ENCODE results near the gene NAPA.

NAPA gene

DNA sequence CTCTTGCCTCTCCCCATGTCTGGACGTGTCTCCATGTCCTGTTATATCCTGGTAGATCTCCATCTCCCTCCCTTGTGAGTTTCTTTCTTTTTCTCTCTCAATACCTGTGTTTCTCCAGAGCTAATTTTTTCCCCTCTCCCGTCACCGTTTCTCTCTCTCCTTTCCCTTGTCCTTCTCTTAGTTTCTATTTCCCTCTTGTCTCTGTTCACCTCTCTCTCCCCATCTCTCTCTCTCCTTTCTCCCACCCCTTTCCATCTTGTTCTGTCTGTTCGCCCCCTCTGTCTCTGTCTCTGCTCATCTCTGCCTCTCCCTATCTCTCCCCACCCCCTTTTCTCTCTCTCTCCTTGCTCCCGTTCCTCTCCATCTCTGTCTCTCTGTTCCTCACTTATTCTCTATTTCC is 56.2 kb downstream of the NAPA start:
- no peak for DNase-seq (ENCODE audit: low read depth)

DNA sequence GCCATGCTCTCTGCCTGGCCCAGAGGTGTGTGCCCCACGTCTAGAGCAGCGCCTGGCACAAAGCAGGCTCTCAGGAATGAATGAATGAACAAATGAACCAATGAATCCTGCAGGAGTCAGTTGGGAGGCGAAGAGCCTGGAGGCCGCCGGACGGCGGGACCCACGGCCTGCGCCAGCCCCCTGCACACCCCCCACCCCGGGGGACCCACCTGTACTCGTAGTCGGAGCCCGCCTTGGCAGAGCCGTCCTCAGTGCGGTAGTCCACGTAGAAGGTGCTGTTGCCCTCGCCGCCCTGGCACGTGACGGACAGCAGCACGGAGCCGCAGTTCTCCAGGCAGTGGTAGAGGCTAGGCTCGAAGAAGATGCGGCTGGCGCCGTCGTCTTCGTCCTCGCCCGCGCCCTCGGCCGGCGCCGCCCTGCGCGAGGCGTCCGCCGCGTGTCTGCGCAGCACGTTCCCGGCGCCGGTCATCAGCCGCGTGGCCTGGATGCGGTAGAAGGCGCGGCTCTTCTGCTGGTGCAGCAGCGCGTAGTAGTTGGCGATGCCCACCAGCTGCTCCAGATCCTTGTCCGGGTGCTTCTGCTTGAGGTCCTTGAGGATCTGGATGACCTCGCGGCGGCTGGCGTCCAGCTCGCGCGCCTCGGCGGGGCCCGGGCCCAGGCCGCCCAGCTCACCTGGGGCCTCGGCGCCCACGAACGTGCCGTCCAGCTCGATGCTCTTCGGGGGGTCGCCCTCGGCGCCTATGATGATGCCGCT is 58.0 kb downstream of the NAPA start:
- DNase-seq (ENCODE audit: low read depth), result no peak

DNA sequence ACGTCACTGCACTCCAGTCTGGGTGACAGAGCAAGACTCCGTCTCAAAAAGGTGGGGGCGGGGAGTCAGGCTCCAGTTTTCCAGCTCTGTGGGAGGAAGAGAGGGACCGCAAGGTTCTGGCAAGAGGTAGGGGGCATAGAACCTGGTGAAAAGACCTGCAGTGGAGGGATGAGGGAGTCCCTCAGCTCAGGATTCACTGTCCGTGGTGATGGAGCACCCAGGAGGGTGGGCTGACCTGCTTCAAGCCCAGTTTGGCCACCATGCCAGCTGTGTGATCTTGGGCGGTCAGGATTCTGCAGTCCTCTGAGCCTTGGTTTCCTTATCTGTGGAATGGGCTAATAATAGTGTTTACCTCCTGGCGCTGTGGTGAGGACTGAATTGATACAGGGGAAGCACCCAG is 64.4 kb downstream of the NAPA start:
- DNase-seq (ENCODE audit: low read depth), result no peak

DNA sequence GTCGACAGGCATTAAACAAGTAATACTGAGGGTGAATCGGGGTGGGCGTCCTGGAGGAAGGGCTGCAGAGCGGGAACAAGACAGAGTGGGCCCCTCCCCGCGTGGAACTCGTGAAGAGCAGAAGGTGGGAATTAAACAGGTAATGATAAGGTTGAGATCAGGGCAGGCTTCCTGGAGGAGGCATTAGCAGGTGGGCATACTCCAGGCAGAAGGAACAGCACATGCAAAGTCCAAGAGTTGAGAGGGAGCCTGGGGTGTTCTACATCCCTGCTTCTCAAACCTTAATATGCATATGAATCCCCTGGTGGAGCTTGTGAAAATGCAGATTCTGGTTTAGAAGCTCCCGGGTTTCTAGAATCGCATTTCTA is 66.5 kb downstream of the NAPA start:
- DNase-seq (ENCODE audit: low read depth), result no peak

DNA sequence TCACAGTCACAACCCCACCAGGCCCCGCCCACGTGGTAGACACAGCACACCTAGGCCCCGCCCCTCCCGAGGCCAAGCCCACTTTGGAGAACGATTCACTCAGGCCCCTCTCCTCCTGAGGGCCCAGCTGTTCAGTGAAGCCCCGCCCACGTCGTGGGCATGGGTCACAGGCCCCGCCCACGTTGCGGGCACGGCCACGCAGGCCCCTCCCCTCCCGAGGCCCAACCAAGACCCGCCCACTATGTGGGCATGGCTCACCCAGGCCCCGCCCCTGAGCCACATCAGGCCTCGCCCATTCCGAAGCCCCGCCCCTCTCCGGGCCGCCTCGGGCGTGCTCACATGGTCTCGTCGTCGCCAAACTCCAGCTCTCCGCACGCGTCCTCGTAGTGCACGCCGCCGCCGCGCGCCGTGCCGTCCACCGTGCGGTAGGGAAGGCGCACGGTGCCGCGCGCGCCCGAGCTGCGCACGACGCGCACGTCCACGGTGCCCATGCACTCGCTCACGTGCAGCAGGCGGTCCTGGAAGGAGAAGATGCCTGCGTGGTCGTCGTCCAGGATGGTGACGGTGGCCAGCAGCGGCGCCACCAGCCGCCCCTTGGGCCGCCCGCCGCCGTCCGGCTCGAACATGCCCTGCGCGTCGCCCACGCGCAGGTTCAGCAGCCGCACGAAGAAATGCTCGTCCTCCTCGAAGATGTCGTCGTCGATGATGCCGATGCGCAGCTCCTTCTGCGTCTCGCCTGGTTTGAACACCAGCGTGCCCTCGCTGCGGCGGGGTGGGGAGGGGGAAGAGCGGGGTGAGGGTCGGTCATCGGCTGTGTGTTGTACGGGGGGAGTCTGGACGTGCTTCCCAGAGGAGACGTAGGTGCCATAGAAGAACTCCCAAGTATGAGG is 67.1 kb downstream of the NAPA start:
- no peak for DNase-seq (ENCODE audit: low read depth)

DNA sequence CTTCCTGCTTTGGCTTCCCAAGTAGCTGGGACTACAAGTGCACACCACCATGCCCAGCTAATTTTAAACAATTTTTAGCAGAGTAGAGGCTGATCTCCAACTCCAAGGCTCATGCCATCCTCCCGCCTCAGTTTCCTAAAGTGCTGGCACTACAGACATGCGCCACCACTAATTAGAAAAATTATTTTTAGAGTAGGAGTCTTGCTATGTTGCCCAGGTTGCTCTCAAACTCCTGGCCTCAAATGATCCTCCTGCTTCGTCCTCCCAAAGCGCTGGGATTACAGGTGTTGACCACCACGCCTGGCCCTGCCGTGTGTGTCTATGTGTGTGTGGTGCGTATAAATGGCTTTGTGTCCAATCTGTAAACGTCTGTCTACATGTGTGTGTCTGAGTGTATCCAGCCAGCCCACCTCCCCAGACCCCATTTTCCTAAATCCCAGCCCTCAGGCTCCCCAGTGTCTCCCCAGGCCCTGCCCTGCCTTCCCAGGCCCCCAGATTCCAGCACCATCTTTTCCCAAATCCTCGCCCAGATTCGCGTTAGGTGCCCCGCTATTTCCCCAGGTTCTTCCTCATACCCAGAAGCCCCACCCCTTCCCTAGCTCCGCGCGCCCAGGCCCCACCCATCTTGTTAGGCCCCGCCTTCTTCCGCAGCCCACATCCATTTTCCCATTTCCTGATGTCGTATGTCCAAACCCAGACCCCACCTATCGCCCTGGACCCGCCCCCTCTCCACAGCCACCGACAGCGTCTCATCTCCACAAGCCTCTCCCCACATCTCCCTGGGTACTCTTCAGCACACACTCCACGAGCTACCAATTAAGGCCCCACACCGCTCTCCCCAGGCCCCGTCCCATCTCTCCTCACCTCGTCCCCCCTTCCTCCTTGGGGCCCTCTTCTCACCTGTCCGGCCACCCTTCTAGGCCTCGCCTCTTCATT is 68.1 kb downstream of the NAPA start:
- no peak for DNase-seq (ENCODE audit: low read depth)

DNA sequence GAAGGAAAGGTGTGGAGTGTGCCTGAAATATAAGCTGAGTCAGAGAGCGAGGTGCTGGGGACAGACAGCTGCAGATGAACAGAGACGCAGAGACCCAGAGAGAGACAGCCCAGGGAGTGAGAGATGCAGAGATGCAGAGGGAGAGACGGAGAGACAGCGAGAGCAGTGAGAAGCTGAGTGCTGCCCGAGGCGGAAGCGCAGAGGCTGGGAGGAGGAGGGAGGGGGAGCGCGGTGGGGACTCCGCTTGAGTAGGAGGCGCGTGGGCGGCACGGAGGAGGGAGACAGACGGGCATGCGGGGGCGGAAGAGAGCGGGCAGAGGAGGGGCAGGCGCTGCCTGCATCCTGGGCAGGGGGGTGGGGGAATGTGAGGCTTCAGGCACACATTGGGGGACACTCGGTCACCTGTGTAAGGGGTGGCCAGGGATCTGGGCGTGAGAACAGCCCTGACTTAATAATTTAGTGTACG is 68.9 kb downstream of the NAPA start:
- DNase-seq (ENCODE audit: low read depth), result no peak

DNA sequence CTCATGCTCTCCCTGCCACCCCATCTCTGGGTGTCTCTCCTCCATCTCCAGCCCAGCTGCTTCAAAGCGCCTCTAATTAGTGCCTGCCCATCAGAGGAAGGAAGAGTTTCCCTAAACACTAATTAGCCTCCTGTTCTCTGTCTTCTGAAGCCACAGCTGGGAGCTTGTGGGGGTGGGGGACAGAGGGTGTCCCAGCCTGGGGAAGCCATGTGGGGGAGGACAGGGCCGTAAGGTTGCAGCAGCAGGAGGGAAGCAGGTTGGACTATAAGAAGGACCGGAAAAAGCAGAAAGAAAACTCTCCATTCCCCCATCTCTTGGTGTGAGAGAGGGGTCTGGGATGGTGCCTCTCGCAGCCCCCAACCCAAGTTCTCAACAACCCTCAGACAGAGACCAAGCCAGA is 69.3 kb downstream of the NAPA start:
- no peak for DNase-seq (ENCODE audit: low read depth)

DNA sequence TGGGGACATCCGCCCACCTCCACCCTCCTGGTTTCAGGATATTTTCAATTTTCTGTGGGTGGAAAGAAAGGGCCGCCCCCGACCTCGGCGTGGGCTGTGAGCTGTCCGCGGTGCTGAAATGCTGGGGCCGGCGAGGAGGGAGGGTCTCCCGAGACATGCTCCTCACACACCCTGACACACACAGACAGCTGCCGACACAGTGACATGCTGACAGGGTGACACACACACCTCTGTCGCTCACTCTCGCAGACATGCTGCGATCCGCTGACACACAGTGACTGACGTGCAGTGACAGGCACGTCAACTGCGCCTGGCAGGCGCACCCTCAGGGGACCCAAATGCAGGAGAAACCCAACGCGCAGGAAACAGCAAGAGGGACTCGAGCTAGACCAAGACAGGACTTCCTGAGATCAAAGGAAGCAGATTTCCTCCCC is 70.5 kb downstream of the NAPA start:
- no peak for DNase-seq (ENCODE audit: low read depth)

DNA sequence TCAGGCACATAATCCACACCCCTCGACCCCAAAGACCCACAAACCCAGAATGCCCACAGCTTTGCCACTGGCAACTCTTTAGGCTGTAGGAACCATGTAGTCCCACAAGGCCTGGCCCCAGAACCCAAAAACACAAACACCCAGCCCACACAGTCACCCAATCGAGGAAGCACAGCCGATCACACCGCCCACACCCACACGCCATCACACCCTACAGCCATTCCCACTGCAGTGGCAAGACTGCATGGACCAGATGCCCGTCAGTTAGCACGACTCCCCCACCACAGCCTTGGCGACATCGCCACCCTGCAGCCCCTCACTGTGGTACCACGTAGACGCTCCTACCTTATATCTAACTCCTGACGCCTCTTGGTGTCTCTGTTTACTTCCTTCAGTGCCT is 71.5 kb downstream of the NAPA start:
- DNase-seq (ENCODE audit: low read depth), result no peak

DNA sequence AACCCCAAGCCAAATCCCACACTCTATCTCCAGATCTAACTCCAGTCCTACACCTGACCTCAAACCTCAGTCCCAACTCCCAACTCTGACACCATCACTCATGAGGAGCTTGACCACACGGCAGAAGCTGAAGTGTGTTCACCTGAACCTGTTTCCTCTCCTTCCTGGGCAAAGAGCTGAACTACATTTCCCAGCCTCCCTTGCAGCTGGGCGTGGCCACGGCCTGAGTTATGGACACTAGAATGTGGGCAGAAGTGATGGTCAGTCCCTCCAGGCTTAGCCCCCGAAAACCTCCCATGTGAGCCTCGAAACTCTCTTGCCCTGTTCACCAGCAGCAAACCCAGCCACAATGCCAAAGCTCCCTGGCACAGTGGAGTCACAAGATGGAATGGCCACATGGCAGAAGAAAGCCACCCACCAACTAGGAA is 76.1 kb downstream of the NAPA start:
- DNase-seq (ENCODE audit: low read depth), result no peak
